HG02623 (cell line): Measurements from ENCODE around the gene BRSK2.

Experiments
- ATAC-seq: cut with Tn5 transposase; IDR thresholded peaks from one replicate; pipeline ENCODE4 v1.9.1; 2021; ENCODE audit warnings: moderate library complexity; ENCODE audit not compliant: unreplicated experiment

BRSK2 gene

GRCh38 chr11:1373536-1374214 lies 16.1 kb upstream of the BRSK2 start:
- no peak for ATAC-seq

GRCh38 chr11:1375161-1375954 lies 14.4 kb upstream of the BRSK2 start:
- ATAC-seq, result no peak

GRCh38 chr11:1375955-1376258 lies 13.8 kb upstream of the BRSK2 start:
- no peak for ATAC-seq

- no peak for ATAC-seq
Measured at GRCh38 chr11:1377231-1377780, 12.4 kb upstream of the BRSK2 start.

- no peak for ATAC-seq
Measured at GRCh38 chr11:1381793-1382425, 7.8 kb upstream of the BRSK2 start.

GRCh38 chr11:1382429-1382828 lies 7.3 kb upstream of the BRSK2 start:
- no peak for ATAC-seq

GRCh38 chr11:1382831-1383607 lies 6.7 kb upstream of the BRSK2 start:
- peak; percentile 73 for ATAC-seq

- no peak for ATAC-seq
Measured at GRCh38 chr11:1384199-1384970, 5.3 kb upstream of the BRSK2 start.

- ATAC-seq, result no peak
Measured at GRCh38 chr11:1387521-1387920, 2.2 kb upstream of the BRSK2 start.

GRCh38 chr11:1387961-1388762 lies 1.6 kb upstream of the BRSK2 start:
- no peak for ATAC-seq

- no peak for ATAC-seq
Measured at GRCh38 chr11:1388763-1389102, 1.0 kb upstream of the BRSK2 start.

- ATAC-seq, result peak; percentile 75
Measured at GRCh38 chr11:1389103-1389931, 417 bp upstream of the BRSK2 start.

GRCh38 chr11:1390569-1391164 lies 933 bp downstream of the BRSK2 start:
- no peak for ATAC-seq

GRCh38 chr11:1391165-1392075 lies 1.7 kb downstream of the BRSK2 start:
- ATAC-seq, result no peak

- no peak for ATAC-seq
Measured at GRCh38 chr11:1392111-1392510, 2.4 kb downstream of the BRSK2 start.

- ATAC-seq, result no peak
Measured at GRCh38 chr11:1392561-1392960, 2.8 kb downstream of the BRSK2 start.

- no peak for ATAC-seq
Measured at GRCh38 chr11:1393038-1393710, 3.4 kb downstream of the BRSK2 start.
